Fibroblast of upper back skin (primary cell): ENCODE data around the gene NFE2L1.
"Not testable (repeated sequence)": the region's sequence is repeated elsewhere in the genome, so short reads cannot be mapped to it uniquely, and the experiment has no call there.

Source experiments
- DNase-seq: peaks from one replicate; pipeline ENCODE4 v3.0.0-alpha.2; 2013

The NFE2L1 gene

DNA sequence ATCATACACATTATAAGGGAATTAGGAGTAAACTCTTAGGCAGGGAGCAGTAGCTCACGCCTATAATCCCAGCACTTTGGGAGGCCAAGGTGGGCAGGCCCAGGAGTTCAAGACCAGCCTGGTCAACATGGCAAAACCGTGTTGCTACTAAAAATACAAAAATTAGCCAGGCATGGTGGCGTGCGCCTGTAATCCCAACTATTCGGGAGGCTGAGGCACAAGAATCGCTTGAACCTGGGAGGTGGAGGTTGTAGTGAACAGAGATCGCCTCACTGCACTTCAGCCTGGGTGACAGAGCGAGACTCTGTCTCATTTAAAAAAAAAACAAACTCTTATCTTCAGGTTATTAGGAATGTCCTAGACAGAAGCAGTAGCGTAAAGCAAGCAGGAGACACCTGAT lies 24.7 kb downstream of the NFE2L1 start:
- not testable (repeated sequence) for DNase-seq

DNA sequence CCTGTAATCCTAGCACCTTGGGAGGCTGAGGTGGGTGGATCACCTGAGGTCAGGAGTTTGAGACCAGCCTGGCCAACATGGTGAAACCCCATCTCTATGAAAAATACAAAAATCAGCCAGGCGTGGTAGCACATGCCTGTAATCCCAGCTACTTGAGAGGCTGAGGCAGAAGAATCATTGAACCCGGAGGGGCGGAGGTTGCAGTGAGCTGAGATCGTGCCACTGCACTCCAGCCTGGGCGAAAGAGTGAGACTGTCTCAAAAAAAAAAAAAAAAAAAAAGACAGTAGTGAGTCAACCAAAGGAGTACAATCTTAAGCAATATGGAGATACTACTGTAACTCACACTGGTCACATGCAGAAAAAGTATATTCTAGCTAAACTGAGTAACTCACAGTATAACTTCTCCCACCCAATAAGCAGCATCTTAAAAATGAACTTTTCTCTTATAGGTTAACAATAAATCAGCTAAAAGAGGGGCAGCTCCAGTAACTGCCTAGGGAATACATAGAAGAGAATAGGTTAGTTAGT lies 25.5 kb downstream of the NFE2L1 start:
- DNase-seq: not testable (repeated sequence)

DNA sequence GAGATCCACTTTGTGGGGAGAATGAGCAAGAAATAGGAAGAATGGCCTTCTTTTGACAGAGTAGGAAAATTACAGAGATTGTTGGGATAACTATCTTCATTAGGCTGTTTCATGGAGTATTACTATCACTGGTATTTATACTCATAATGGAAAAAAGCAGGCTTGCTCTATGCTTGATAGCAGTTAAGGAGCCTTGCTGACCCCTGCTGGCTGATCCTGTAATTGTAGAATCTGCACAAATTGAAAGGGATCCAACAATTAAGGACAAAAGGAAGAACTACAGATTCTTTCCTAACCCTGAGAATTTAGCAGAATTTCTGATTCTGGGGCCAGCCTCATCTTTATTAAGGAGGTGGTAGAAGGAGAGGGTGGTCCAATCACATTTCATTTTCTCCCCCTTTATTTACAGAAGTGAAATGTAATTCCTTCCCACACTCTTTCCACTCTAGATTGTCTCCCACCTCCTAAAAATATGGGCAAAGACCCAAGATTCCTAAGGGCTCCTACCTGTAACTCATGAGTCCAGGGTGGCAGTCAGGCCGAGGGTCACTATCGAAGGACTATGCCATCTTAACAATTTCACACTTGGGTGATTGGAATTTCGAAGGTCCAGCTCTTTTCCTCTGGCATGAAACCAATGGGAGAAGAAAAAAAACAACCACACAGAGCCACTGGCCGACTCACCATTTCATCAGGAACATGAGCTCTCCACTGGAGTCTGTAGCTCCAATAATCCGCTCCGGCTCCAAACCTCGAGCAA lies 26.3 kb downstream of the NFE2L1 start:
- peak; percentile 81 for DNase-seq

DNA sequence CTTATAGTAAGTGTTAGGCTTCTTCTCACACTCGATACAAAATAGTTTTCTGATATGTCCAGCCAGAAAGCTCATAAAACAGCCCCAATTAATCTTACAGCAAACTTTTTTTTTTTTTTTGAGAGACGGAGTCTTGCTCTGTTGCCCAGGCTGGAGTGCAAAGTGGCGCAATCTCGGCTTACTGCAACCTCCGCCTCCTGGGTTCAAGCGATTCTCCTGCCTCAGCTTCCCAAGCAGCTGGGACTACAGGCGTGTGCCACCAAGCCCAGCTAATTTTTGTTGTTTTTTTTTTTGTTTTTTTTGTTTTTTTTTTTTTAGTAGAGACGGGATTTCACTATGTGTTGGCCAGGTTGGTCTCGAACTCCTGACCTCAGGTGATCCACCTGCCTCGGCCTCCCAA lies 29.0 kb downstream of the NFE2L1 start:
- not testable (repeated sequence) for DNase-seq

DNA sequence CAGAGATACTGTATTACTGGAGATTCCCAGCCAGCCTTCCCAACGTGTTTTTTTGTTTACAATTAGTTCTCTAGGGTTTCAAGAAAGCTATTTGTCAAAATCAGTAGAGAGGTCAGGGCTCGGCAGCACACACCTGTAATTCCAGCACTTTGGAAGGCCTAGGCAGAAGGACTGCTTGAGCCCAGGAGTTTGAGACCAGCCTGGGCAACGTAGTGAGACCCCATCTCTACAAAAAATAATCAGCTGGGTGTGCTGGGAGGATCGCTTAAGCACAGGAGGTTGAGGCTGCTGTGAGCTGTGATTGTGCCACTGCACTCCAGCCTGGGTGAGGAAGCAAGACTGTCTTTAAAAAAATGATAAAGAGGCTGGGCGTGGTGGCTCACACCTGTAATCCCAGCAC lies 33.7 kb downstream of the NFE2L1 start:
- no peak for DNase-seq

DNA sequence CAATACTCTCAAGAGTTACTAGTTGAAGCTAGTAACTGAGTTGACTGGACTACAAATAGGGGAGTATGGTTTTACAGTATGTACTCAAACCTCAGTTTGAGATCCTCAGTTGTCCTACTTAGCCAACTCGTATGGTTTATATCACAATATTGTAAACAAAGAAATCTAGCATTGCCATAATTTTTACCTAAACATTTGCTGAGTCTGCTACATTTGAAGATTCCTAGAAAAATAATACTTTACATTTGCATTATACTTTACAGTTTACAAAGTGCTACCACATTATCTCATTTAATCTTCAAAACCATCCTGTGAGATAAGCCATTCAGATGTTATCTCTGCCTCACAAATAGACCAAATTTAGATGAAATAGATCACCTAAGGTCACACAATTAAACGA lies 36.8 kb downstream of the NFE2L1 start:
- no peak for DNase-seq

DNA sequence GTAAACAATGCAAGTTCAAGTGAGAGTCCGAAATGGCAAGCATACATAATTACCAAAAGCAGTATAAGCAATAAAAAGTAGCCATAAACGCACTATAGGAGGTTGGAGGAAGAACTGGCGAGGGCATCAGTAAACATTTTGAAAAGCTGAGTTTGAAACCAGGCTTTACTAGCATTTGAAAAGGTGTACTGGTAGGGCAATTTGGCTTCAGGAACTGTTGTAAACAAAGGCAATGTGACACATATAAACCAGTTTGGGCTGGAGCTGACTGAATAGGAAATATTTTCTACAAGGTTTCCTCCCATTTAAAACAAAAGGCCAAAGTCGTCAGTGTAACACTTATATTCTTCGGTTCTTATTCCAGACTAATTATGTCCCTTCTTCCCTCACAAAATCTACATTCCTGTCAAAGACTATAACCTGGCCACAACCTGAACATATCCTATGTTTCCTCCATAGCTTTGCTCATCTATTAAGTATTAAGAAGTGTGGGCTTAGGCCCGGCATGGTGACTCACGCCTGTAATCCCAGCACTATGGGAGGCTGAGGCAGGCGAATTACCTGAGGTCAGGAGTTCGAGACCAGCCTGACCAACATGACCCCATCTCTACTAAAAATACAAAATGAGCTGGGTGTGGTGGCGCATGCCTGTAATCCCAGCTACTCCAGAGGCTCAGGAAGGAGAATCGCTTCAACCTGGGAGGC lies 45.3 kb downstream of the NFE2L1 start:
- DNase-seq: no peak

DNA sequence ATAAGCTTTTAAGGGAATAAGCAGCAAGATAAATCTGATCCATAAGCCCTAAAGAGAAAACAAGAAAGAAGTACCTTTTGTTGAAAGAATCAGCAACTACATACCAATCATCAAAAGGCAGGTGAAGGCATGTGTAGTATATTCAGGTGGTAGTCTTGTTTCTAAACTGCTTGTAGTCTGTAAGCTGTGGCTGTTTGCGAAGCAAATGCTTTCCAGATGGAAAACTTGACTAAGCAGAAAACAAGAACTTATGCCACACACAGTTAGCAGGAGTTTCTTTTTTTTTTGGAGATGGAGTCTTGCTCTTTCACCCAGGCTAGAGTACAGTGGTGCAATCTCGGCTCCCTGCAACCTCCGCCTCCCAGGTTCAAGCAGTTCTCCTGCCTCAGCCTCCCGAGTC lies 47.5 kb downstream of the NFE2L1 start:
- no peak for DNase-seq

DNA sequence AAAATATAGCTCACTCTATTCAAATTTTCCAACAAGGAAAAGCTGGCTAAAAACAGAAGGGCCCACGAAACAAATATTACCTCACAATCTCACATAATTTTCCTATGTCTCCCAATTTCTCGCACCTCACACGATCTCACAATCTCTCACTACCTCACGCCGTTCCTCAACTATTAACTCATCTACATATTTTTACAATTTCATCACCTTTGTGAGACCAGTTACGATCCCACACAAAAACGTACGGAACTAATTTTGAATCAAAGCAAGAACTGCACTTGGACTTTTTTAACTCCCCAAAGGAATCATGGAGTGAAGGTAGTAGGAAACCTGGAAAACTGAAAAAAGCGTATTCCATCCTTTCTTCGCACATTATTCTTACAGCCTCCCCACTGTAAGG lies 52.0 kb downstream of the NFE2L1 start:
- DNase-seq: peak; percentile 60

DNA sequence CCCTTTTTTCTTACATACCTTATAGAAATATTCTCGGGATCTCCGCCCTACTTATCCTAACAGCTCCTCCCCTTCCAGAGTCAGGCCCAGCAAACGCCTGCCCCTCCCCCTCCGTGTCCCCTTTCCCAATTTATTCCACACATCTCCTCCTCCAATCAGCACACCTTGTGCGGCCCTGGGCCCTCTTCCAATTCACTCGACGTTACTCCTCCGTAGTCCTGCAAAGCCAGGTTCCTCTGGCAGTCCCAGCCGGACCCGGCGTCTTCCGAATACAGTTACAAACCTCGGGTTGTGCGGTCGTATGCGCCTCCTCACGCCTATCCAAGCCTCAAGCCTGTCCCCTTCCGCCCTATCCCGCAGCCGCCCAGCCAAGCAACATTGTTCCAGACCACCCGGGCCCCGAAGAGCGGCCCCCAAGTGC lies 52.4 kb downstream of the NFE2L1 start:
- DNase-seq: peak; percentile 61

DNA sequence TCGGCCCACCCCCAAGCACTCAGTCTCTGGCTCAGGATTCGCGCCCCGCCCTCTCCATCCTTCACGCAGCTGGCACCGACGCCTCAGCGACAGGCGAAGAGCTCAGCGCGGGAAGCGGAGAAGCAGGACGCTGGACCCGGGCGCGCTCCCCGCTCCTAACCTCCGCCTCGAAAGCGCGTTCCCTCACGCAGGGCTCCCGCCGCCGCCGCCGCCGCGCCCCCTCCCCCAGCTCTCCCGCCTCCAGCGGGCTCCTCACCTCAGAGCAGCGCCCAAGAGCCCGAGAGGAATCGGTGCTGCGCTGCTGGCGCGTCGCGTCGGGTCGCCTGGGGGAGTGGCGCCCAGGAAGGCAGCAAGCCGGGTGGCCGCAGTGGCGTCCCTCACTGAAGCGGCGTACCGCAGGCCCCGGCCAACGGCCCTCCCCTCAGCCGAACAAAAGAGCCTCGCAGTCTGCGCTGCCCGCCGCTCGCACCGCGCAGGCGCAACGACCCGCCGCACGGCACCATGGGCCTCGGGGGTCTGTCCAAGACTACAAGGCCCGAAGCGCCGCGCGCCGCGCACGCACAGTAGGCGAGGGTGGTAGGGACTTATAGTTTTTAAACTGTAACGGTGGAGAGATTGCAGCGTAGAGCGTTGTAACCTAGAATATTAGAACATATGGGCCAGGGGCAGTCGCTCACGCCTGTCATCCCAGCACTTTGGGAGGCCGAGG lies 53.0 kb downstream of the NFE2L1 start, which contains the start of gene CBX1:
TSS of gene CBX1 (minus strand) at position 467 of the 709 bp plus-strand sequence. CDS start 24,474 bp downstream, outside the sequence.
- DNase-seq: peak; percentile 93

DNA sequence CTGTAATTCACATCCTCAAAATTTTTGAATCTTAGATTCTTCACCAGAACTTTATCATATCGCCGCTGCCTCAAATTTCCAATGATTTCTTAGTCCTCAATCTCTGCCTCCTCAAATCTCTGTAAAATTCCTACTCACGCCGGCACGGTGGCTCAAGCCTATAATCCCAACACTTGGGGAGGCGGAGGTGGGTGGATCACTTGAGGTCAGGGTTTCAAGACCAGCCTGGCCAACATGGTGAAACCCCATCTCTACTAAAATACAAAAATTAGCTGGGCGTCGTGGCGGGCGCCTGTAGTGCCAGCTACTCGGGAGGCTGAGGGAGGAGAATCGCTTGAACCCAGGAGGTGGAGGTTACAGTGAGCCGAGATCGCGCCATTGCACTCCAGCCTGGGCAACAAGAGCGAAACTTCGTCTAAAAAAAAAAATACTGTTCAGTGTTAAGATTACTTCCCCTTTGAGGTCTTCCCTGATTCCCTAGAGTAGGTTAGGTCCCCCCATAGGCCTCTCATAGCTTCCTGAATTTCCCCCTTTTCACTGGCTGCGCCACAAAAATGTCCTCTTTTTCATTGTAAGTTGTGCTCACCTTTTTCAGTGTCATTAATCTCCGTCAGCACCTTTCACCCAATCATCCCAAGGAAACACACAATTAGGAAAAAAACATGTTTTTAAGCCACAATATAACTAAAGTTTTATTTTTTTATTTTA lies 54.0 kb downstream of the NFE2L1 start:
- DNase-seq: no peak

DNA sequence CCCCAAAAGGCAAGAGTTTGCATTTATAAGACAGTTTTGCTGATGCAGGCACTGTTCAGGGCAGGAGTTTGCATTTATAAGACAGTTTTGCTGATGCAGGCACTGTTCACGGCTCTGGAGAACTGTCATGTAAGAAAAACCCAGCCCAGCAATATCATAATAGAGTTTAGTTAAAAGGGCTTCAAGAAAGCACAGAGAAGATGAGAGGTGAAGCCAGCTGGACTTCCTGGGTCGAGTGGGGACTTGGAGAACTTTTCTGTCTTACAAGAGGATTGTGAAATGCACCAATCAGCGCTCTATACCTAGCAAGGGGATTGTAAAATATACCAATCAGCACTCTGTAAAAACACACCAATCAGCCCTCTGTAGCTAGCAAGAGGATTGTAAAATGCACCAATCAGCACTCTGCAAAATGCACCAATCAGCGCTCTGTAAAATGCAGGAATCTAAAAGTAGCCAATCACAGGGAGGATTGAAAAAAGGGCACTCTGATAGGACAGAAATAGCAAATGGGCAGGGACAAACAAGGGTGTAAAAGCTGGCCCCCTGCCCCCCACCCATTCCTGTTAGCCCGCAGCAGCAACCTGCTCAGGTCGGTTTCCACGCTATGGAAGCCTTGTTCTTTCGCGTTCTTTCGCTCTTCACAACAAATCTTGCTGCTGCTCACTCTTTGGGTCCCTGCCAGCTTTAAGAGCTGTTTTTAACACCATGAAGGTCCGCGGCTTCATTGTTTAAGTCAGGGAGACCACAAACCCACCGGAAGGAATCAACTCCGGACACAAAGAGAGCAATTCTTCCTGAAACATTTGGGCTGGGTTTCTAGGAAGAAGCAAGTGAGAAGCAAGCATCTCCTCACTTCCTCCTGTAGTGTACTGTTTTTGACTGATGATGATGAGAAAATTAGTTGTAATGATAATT lies 54.9 kb downstream of the NFE2L1 start:
- no peak for DNase-seq

DNA sequence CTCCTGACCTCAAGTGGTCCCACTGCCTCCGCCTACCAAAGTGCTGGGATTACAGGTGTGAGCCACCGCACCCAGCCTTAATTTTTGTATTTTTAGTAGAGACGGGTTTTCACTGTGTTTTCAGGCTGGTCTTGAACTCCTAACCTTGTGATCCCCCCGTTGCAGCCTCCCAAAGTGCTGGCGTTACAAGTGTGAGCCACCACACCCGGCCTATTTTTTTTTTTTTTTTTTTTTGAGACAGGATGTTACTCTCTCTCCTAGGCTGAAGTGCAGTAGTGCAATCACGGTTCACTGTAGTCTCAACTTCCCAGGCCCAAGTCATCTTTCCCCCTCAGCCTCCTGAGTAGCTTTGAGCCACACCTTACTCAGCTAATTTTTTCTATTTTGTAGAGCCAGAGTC lies 56.3 kb downstream of the NFE2L1 start:
- no peak for DNase-seq

DNA sequence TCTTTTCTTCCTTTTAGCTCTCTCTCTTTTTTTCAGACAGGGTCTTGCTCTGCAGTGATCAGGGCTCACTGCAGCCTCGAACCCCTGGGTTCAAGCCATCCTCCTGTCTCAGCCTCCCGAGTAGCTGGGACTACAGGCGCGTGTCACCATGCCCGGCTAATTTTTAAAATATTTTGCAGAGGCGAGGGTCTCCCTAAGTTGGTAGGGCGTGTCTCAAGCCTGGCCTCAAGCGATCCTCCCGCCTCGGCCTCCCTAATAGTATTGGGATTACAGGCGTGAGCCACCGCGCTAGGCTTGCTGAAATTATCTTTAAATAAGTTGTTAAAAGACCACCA lies 58.6 kb downstream of the NFE2L1 start:
- no peak for DNase-seq

DNA sequence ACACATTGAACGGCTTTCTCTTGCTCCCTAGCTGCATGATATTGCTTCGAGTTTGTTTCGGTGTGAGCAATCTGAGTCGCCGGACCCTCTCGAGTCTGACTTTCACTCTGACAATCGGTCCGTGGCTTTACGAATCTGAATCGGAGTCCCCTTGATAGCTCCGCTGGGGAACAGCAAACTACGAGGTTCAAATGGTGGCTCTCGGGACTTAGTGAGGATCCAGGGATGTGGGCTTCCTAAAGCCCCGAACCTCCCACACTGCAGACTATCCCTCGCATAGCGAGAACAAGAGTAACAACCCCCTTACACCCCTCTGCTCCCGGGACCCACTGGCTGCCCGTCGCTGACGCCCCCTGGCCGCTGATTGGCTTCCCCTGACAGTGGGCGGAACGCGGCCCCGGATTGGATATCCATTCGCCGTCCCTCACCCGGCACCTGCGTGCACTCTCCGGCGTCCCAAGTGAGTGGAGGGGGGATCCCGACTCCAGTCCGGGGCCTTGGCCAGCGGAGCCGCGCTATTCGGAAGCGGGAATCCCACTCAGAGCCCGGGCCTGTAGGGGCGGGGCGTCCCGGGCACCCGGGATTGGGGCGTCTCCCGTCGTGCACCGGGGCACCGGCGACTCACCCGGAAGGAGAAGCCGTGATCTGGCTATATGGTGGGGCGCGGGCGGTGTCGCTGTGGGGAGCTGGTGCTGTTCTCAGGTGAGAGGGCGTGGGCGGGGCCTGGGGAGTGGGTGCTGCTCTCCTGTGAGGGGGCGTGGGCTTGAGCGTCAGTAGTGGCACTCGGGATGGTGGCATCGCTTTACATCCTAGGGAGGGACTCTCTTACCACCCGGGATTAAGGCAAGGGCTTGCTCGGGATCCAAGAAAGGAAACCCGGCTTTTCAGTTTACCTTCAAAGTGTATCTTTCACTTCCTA lies 59.2 kb downstream of the NFE2L1 start, which contains the start of gene SNX11:
TSS of gene SNX11 (plus strand) at position 630 of the 919 bp plus-strand sequence. CDS start 4,278 bp downstream, outside the sequence.
- DNase-seq: peak; percentile 84

DNA sequence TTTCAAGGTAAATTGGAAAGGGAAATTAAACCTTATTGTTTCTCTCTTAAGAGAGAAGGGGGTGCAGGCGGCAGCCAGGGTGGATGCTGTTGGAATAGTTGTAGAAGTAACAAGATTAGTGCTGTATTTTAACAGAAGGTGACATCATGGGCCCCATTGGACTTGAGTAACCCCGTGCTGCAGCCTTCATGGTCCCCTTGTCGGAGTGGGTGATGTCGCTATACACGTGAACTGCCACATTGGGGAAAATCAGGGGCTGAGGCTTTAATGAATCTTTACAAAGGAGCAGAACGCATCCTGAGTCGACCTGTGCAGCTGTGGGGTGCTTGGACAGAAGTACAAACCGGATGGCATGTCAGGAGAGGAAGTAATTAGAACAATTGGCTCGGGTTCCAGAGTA lies 62.6 kb downstream of the NFE2L1 start:
- DNase-seq: no peak
